Hypothalamus (tissue), 51 donors: ENCODE measurements around the gene CDKL2.
A peak's percentile ranks its signal among the peaks of the same experiment; 100 is the strongest.

Source experiments
- DNase-seq, 51 donors: peaks; one replicate each; lab custom pipeline; 2025; lab: John Stamatoyannopoulos, UW

The CDKL2 gene

DNA sequence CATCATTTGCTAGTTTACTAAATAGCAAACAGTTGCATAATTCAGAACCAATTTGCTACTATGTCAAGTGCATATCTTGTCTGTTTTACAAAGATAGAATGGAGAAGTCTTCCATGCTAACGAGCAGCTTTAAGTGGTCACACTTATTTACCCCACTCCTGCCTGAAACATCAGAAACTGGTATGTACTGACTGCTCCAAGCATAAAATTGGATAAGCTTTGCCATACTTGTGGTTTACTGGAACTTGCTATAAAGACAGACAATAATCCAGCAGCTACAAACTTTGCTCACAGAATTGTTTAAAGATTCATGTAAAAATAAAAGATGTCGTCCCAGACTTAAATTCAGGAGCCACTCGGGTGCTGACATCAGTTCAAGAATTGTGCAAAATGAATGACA is 13.3 kb upstream of the CDKL2 start:
- no peak for DNase-seq

DNA sequence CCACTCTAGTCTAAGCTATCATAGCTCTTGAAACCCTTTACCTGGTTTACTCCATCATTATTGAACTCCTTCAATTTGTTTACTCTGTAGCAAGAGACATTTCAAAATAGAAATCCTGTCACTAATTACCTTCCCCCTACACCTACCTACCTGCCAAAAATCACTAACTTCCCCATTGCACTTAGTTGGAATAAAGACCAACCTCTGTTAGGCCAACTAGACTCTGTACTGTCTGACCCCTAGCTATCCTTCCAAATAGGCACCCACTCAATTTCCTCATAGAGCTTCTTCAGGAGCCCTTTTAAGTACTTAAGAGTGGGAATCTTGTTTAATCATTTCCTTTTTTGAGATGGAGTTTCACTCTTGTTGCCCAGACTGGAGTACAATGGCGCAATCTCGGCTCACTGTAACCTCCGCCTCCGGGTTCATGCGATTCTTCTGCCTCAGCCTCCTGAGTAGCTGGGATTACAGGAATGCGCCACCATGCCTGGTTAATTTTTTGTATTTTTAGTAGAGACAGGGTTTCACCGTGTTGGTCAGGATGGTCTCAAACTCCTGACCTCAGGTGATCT is 8.9 kb upstream of the CDKL2 start:
- DNase-seq, result no peak

DNA sequence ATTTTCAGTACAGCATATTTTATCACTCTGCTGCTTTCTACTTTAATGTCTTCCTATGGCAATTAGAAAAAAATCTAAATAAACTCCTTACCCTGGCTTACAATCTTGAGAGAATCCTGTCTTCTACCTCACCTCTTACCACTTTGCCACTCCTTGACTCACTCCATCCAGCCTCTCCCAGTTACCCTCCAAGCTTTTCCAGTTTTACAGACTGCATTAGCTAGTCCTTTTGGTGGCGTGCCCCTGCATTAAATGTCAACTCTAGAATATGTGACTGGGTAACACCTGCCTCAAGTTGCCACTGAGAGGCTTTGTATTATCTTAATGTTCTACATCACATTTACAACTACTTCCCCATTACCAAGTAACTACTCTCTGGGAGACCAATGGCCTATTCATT is 7.5 kb upstream of the CDKL2 start:
- DNase-seq, result no peak

DNA sequence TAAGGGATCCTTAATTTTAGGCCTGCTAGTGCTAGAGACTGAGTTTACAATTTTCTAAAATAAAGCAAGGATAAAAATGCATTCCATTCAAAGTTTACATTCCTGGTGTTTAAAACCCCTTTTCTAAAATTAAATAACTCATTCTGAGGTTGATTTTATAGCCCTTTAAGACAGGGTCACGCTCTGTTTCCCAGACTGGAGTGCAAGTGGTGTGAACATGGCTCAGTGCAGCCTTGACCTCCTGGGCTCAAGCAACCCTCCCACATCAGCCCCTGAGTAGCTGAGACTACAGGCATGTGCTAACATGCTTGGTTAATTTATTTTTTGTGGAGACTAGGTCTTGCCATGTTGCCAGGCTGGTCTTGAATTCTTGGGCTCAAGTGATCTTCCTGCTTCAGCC is 6.8 kb upstream of the CDKL2 start:
- no peak for DNase-seq

DNA sequence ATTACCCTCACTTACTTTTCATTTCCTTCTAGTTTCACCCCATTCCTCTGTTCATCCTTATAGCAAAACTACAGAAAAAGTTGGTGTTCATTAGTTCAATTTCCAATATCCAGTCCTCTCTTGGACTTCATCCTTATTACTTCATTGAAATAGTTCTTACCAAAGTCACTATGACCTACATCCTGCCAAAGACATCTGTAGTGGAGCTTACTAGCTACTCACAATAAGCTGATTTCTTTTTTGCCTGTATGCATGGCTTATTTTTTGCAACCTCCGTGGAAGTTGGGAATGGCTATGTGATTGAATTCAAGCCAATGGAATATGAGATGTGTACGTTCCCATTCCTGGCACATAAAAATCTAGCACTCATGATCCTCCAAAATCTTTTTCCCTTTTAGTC is 4.6 kb upstream of the CDKL2 start:
- DNase-seq, result no peak

DNA sequence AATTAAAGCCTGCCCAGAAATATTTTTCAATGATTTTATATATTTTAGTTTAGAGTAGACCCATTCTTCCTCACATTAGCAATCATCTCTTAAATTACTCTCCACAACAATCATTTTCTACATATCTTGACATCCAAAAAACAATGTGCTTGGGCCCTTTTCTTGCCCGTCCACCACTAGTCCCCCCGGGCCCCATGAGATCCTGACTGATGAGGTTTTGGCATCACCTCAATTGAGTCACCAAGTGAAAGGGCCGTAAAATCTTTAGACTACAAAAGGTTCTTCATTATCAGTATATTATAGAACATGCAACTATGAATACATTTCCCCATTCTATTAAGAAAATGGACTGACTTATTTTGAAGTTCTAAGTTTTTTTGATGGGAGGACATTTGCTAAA is 4.0 kb upstream of the CDKL2 start:
- DNase-seq, result no peak

DNA sequence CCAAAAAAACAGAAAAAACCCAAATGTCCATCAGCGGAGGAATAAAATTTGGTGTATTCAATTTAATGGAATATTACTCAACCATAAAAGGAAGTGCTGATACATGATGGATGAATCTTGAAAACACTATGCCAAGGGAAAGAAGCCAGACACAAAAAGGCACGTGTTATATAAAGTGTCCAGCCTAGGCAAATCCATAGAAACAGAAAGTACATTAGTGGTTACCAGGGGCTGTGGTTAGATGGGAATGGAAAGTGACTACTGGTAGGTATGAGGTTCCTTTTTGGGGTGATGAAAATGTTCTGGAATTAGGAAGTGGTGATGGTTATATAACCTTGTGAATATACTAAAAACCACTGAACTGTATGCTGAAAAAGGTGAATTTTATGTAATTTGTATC is 3.5 kb upstream of the CDKL2 start:
- DNase-seq, result no peak

DNA sequence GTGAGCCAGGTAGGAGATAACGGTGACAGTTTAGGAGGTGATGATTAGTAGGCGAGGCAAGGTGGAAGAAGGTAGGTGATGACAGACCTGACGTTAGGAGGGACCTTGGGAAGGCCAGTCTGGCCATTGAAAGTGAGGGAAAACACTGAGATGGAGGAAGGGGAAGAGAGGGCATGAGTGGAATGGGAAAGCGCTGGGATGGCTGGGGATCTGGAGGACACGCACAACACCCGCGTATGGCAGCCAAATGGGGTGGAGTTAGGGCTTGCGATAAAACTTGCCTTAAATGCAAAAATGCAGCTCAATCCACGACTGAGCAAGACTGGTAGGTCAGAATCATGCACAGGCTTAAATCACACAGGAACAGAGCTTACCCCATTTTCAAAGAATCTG is 605 bp upstream of the CDKL2 start:
- DNase-seq, result peak in 7 of 51 donors; percentile 5 to 69 (median 27)

DNA sequence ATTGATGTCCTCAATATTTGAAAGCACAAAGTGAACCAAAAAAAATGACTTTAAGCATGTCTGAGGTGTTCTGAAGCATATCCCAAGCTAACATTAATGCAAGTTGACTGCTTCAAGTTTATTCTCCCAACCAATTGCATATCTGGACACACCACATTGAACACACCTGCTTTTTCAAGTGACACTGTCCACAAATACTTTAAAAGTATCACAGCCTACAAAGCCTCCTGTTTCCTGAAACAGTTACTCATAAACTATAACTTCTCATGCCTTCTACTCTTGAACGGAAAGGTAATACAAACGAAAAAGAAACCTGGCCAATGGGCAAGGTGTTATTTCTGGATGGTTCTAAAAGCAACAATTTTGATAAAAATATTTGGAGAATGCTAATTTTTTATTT is 1.1 kb downstream of the CDKL2 start:
- DNase-seq, result no peak

DNA sequence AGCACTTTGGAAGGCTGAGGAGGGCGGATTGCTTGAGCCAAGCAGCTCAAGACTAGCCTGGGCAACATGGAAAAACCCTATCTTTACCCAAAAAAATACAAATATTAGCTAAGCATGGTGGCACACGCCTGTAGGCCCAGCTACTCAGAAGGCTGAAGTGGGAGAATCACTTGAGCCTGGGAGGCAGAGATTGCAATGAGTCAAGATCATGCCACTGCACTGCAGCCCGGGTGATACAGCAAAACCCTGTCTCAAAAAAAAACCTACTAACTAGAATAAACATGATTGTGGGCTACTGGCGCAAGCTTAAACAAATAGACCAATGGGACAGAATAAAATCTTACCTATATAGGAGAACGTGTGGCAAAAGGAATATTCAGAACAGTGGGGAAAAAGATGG is 7.3 kb downstream of the CDKL2 start:
- no peak for DNase-seq

DNA sequence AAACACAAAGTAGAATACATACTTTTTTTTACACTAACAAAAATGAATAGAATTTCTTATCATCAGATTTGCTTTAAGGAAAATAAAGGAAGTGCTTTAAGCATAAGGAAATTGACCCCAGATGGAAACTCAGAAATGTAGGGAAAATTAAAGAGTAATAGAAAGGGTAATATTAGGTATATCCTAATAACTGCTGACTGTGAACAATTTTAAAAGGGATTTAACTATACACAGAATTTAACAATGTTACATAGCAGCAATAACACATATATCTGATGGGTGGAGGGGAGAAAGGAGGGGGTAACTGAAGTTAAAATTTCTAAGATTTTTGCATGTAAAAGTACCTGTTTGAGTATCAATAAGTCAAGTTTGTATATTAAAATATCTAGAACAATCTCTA is 8.6 kb downstream of the CDKL2 start:
- no peak for DNase-seq

DNA sequence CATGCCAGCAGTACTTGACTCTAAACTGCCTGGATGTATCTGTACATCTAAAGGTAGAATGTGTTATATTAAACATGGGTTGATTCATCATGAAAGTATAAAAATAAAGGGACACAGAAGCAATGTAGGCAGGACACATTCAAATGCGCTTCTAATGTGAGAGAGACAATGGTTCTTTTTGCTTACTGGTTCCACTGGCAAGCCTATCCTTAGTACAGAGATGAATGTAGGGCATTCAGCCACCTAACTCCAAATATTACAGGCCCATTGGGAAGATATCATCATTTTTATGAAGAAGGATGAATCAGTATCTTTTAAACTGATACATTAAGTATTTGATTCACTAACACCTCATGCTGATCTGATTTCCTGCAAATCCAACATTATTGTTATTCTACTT is 18.0 kb downstream of the CDKL2 start:
- peak in 2 of 51 donors; percentile 5 to 10 for DNase-seq

DNA sequence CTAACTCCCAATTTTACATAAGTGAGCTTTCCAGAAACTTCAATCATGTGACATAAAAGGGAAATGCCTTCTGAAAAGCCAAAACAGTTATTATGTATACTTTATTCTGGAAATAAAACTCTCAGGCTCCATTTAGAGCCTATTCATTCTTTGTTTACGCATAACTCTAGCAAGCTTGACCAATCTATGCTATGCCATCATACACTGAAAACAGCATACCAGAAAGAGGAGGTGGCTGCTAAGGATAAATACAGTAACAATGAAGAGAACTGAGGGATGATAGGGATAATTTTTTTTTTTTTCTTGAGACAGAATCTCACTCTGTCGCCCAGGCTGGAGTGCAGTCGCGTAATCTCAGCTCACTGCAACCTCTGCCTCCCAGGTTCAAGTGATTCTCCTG is 24.4 kb downstream of the CDKL2 start:
- no peak for DNase-seq

DNA sequence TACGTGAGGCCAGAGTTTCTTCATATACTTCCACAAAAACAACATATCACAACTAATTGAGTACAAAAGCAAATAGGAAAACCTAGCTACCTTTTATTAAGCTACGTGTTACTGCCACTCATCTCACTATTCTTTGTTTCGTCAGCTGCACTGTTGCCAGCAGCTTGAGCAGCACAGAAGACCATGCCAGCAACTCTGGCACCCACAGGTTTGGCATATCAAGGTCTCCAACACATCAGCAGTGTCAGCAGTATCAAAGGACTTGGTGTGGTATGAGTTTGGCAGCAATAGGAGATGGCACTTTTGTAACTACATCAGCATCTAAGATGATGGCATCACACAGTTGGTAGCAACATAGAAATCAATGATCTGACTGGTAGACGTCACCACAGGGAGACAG is 30.7 kb downstream of the CDKL2 start:
- DNase-seq, result no peak

DNA sequence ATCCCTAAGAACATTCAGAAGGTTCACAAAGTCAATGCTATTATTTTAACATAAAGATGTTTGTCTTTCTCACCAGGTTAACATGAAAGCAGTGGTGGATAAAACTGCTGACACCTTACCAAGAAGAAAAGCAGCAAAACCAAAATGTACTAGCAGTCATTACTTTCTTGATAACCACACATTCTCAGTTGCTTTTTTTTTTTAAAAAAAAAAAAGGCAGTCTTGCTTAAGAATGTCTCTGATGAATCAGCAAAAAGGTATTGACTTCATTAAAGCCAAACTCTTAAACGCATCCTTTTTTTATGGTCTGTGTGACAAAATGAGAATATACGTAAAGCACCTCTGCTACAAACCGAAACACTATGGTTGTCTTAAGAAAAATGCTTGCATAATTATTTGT is 31.9 kb downstream of the CDKL2 start:
- no peak for DNase-seq

DNA sequence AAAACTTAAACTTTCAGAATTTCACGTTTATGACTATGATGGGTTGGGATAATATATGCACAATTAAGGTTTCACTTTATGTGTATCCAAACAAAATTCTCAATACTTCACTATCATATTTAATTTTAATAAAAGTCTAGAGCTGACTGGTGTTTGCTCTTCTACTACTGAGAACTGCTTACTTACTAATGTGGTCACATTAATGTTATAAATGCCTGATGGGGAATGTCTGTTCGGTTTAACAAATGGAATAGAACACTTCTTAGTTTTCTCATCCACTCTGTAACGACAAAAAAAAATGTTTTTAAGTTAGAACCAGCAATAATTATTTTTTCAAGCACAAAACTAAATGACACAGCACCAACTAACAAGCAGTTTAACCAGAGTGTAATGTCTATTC is 34.3 kb downstream of the CDKL2 start:
- DNase-seq, result no peak

DNA sequence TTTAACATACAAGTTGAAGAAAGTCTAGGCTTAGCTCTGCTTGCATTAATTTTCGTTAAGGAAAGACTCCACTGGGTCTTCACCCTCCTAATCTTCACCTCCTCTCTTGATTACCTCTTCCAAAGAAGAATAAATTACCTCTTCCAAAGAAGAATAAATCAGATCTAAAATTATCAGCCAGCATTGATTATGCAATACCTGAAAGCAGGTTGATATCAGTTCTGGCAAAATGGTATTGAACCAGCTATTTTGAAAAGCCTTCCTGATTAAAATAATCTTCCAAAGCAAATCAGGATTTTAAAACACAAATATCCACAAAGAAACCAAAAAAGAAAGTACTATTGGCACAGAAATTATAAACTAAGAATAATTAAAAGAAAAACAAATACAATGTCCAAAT is 36.9 kb downstream of the CDKL2 start:
- no peak for DNase-seq

DNA sequence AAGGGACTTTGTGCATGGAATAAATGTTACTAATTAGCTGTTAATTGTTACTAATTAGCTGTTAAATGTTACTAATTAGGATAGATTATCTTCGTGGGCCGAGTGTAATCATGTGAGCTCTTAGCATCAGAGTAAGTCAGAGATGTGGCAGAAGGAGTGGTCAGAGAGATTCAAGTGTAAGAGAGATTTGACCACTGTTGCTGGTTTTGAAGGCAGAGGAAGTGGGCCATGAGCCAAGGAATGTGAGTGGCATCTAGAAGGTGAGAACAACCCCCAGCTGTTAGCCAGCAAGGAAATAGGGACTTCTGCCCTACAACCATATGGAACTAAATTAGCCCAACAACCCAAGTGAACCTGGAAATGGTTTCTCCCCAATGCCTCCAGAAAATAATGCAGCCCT is 46.3 kb downstream of the CDKL2 start:
- DNase-seq, result no peak

DNA sequence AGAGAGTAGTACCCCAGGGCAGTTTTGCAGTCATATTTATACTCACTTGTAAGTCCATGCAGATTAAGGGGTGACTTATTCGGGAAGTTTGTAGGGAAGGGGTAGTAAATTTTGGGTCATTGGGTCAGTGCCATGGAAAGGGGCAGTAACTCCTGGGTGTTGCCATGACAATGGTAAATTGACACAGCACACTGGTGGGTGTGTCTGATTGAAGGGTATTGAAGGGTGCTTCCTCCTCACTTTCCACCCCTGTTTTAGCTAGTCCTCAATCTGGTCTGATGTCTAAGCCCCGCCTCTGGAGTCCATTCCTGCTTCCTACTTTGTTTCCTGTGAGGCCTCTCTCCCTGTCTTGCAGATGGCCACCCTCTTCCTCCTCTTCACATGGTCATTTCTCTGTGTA is 62.6 kb downstream of the CDKL2 start:
- no peak for DNase-seq

DNA sequence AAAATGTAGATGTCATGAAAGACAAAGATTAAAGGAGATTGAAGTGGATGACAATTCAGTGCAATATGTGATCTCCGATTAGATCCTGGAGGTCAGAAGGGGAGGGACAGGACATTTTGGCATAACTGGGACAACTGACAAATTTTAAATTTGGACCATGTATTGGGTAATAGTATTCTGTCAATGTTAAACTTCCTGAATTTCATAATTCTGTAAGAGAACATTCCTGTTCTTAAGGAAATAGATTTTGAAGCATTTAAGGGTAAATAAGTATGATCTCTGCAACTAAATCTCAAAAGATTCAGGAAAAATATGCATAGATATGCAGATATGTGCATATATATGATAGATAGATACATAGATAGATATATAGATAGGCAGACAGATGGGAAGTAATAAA is 63.4 kb downstream of the CDKL2 start:
- no peak for DNase-seq

DNA sequence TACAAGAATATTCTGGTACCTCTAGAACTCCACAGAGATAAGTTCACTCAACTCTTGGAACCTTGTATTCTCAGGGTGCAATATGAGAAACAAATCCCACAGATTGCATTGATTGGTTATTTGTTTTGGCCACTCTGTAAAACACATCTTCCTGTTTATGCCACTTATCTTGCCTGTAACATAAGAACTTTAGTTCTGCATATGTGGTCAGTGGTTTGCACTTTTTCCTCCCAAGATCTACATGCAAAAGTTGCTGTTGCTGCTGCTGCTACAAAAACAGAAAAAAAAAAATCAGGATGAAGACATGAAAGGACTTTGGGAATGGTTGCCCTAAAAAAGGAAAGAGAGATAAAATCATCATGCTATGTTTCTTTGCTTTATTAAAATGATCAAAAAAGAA is 64.8 kb downstream of the CDKL2 start:
- DNase-seq, result no peak

DNA sequence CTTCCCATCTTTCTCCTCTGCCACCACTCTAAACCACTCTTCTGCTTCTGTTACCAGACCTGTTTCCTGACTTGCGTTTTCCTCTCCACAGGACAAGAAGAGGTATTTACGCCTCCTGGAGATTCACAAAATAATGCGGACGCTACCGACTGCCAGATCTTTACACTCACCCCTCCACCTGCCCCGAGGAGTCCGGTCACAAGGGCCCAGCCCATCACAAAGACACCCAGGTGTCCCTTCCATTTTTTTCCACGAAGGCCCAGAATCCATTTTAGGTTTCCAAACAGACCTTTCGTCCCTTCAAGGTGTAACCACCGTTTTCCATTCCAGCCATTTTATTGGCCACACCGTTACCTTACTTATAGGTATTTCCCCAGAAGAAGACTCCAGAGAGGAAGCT is 66.3 kb downstream of the CDKL2 start:
- no peak for DNase-seq

DNA sequence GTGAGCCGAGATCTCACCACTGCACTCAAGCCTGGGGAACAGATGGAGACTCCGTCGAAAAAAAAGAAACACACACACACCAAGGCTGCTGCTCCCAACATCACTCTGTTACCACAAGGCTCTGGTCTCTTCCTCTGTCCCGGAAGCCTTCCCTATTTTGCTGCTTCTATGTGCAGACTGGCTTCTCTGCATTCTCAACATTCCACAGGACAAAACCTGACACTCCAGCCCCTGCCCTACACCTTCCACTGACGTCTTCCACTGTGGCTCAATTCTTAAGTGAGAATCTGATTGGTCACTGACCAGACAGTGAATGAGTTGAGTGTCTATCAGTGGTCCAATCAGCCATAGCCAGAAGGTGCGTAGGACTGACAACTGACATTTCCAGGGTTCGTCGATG is 68.5 kb downstream of the CDKL2 start:
- no peak for DNase-seq

DNA sequence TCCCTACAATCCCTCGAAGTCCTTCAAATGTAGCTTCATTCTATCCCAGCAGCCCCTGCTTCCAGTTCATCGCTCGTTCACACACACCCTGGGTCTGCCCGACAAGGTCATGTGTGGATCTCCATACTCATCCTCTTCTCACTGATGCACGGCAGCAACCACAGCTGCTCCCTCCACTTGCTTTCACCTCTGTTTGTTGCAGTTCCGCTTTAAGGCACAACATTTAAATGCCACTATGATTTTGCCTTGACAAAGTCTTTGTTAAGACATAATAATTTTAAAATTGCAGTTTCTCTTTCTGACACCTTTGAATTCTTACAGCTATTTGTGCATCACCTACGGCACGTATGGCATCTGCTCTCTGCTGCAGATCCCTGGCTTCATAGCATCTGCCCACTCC is 72.6 kb downstream of the CDKL2 start:
- no peak for DNase-seq
